Parathyroid adenoma (tissue), 2 donors: ENCODE data around the gene NELL2.

Source experiments
- H2AFZ ChIP-seq: fragments of 300-600 bp; sonication (generic); one replicate; pipeline ENCODE4 v1.7.0; 2017; ENCODE audit warnings: antibody characterized with exemption, mild to moderate bottlenecking
- H3K27ac ChIP-seq: fragments of 300-600 bp; sonication (generic); one replicate; pipeline ENCODE4 v1.7.0; 2017
- H3K27me3 ChIP-seq: fragments of 300-600 bp; sonication (generic); one replicate; pipeline ENCODE4 v1.7.0; 2017; ENCODE audit warnings: low read length; ENCODE audit not compliant: control insufficient read depth, insufficient read depth
- H3K36me3 ChIP-seq: fragments of 300-600 bp; sonication (generic); one replicate; pipeline ENCODE4 v1.7.0; 2017; ENCODE audit warnings: low read length; ENCODE audit not compliant: control insufficient read depth, insufficient read depth
- H3K4me1 ChIP-seq: fragments of 300-600 bp; sonication (generic); one replicate; pipeline ENCODE4 v1.7.0; 2017; ENCODE audit warnings: control low read depth
- H3K4me2 ChIP-seq: fragments of 300-600 bp; sonication (generic); one replicate; pipeline ENCODE4 v1.7.0; 2017; ENCODE audit warnings: low read length
- H3K4me3 ChIP-seq: fragments of 300-600 bp; sonication (generic); one replicate; pipeline ENCODE4 v1.7.0; 2017; ENCODE audit warnings: low read depth, low read length
- H3K79me2 ChIP-seq: fragments of 300-600 bp; sonication (generic); one replicate; pipeline ENCODE4 v1.7.0; 2017; ENCODE audit warnings: control low read depth
- H3K9ac ChIP-seq: fragments of 300-600 bp; sonication (generic); one replicate; pipeline ENCODE4 v1.7.0; 2017; ENCODE audit warnings: mild to moderate bottlenecking
- H3K9me3 ChIP-seq: fragments of 300-600 bp; sonication (generic); one replicate; pipeline ENCODE4 v1.7.0; 2017; ENCODE audit warnings: low read length; ENCODE audit not compliant: control insufficient read depth
- CTCF ChIP-seq: fragments of 300-600 bp; sonication (generic); IDR thresholded peaks from one replicate; pipeline ENCODE4 v1.7.0; 2017; ENCODE audit warnings: antibody characterized with exemption, mild to moderate bottlenecking
- donor health status: primary hyperparathyroidism.

Gene NELL2

GRCh38 chr12:44488180-44488579, 387.9 kb downstream of the NELL2 start:
- TF ChIP-seq CTCF = no peak

GRCh38 chr12:44484862-44485261, 391.3 kb downstream of the NELL2 start:
- no peak overlapping the region for H3K4me3 ChIP-seq
- no peaks in the 10 kb centered on the region for H3K79me2 ChIP-seq
- H3K4me2 ChIP-seq = no peak overlapping the region
- TF ChIP-seq CTCF = no peak
- H3K9me3 ChIP-seq = no peaks in the 10 kb centered on the region
- no peaks in the 10 kb centered on the region for H3K36me3 ChIP-seq
- H3K27me3 ChIP-seq = no peaks in the 10 kb centered on the region
- H3K4me1 ChIP-seq = no peaks in the 10 kb centered on the region
- H3K9ac ChIP-seq = no peak overlapping the region
- no peak overlapping the region for H2AFZ ChIP-seq
- H3K27ac ChIP-seq = no peak overlapping the region

More at GRCh38 chr12:44488180-44488579, 387.9 kb downstream of the NELL2 start:
- no peak overlapping the region for H3K9ac ChIP-seq
- no peak overlapping the region for H3K4me3 ChIP-seq
- no peaks in the 10 kb centered on the region for H3K36me3 ChIP-seq
- no peak overlapping the region for H3K4me2 ChIP-seq
- no peaks in the 10 kb centered on the region for H3K79me2 ChIP-seq
- H3K4me1 ChIP-seq = no peaks in the 10 kb centered on the region
- H3K9me3 ChIP-seq = no peaks in the 10 kb centered on the region
- no peak overlapping the region for H3K27ac ChIP-seq
- no peak overlapping the region for H2AFZ ChIP-seq
- no peaks in the 10 kb centered on the region for H3K27me3 ChIP-seq

- Histone ChIP-seq H2AFZ (no peak overlapping the region), H3K9ac (no peak overlapping the region), H3K27me3 (no peaks in the 10 kb centered on the region), H3K4me3 (no peak overlapping the region), H3K36me3 (no peaks in the 10 kb centered on the region), H3K79me2 (no peaks in the 10 kb centered on the region), H3K27ac (no peak overlapping the region), H3K4me1 (no peaks in the 10 kb centered on the region), H3K9me3 (peaks cover 4% of the 10 kb centered on the region), H3K4me2 (no peak overlapping the region)
- TF ChIP-seq CTCF = no peak
Measured at GRCh38 chr12:44477331-44477980, 398.7 kb downstream of the NELL2 start.

GRCh38 chr12:44476683-44477082, 399.4 kb downstream of the NELL2 start:
- Histone ChIP-seq H3K9me3 (peaks cover 4% of the 10 kb centered on the region), H2AFZ (no peak overlapping the region), H3K4me1 (no peaks in the 10 kb centered on the region), H3K4me3 (no peak overlapping the region), H3K79me2 (no peaks in the 10 kb centered on the region), H3K36me3 (no peaks in the 10 kb centered on the region), H3K27ac (no peak overlapping the region), H3K27me3 (no peaks in the 10 kb centered on the region), H3K9ac (no peak overlapping the region), H3K4me2 (no peak overlapping the region)
- no peak for TF ChIP-seq CTCF

- Histone ChIP-seq H3K27me3 (no peaks in the 10 kb centered on the region), H3K4me2 (no peak overlapping the region), H3K79me2 (no peaks in the 10 kb centered on the region), H3K27ac (no peak overlapping the region), H3K9me3 (no peaks in the 10 kb centered on the region), H3K9ac (no peak overlapping the region), H3K4me1 (no peaks in the 10 kb centered on the region), H3K4me3 (no peak overlapping the region), H3K36me3 (no peaks in the 10 kb centered on the region), H2AFZ (no peak overlapping the region)
- TF ChIP-seq CTCF = no peak
Measured at GRCh38 chr12:44465139-44465538, 411.0 kb downstream of the NELL2 start.
